Activated naive CD4-positive, alpha-beta T cell treated with anti-CD3 and anti-CD28 coated beads for 36 hours (primary cell): ENCODE measurements around the gene MFSD2A. TPM values are rescaled to one million over a fixed set of nuclear protein-coding genes. Genes with fewer than 3 reads are reported as not detected.
"Not testable (repeated sequence)": the region's sequence is repeated elsewhere in the genome, so short reads cannot be mapped to it uniquely, and the experiment has no call there.

ENCODE experiments used
- CTCF ChIA-PET: fragments of 350-600 bp; sonication (Branson Sonifier 250); formaldehyde crosslinking; loops from one replicate; lab custom pipeline; 2021; ENCODE audit warnings: antibody characterized with exemption; lab: Charles Lee
- DNase-seq: peaks from one replicate; pipeline ENCODE4 v3.0.0-alpha.2; 2020
- H3K27ac Mint-ChIP-seq: one replicate; pipeline ENCODE4 v1.8.0; 2021; ENCODE audit warnings: mild to moderate bottlenecking, mixed read lengths
- H3K27me3 Mint-ChIP-seq: one replicate; pipeline ENCODE4 v1.8.0; 2021; ENCODE audit warnings: low read depth, mixed read lengths
- H3K36me3 Mint-ChIP-seq: one replicate; pipeline ENCODE4 v1.8.0; 2021; ENCODE audit warnings: low read depth, mixed read lengths
- H3K4me1 Mint-ChIP-seq: one replicate; pipeline ENCODE4 v1.8.0; 2021; ENCODE audit warnings: low read depth, mixed read lengths
- H3K4me3 Mint-ChIP-seq: one replicate; pipeline ENCODE4 v1.8.0; 2021; ENCODE audit warnings: mild to moderate bottlenecking, moderate library complexity, mixed read lengths
- H3K9me3 Mint-ChIP-seq: one replicate; pipeline ENCODE4 v1.8.0; 2021; ENCODE audit warnings: mixed read lengths
- intact Hi-C: fragments of 100-400 bp; cut with micrococcal nuclease; formaldehyde crosslinking; loops from one replicate; pipeline ENCODE4 v1.15.1; 2023
- total RNA-seq, 2 experiments: library from RNA; stranded (reverse); gene quantifications; one replicate each; pipeline ENCODE4 v1.2.3, GENCODE V29; 2021

The MFSD2A gene
- total RNA-seq = 1 to 10 TPM; 4.0 to 4.5 TPM

GRCh38 chr1:39954870-39955546 lies at the start of gene MFSD2A:
Gene MFSD2A, plus strand, starts transcription at chr1:39955145. Its CDS starts 148 bp downstream, at chr1:39955293.
- intact Hi-C loops = loop anchor here (1.0 to 5.0 kb wide), 4 partner anchors 36 to 138 kb away; partner anchors contain the start of gene TRIT1
- peak within 1 kb of the TSS; percentile 88 for H3K4me3 Mint-ChIP-seq
- peaks cover 33% of the 10 kb centered on the region for H3K4me1 Mint-ChIP-seq
- H3K27ac Mint-ChIP-seq = peak within 1 kb of the TSS; percentile 77
- H3K27me3 Mint-ChIP-seq = no peaks in the 10 kb centered on the region
- CTCF ChIA-PET = interaction anchor here (1.1 to 1.4 kb wide), 4 partner anchors 17 to 77 kb away, joined by 3 to 9 read pairs (median 5); no protein-coding TSS in a partner anchor
- H3K36me3 Mint-ChIP-seq = peaks cover 27% of the 10 kb centered on the region
- no peaks in the 10 kb centered on the region for H3K9me3 Mint-ChIP-seq
- DNase-seq = peak; percentile 89

- CTCF ChIA-PET = interaction anchor here (0.6 to 1.4 kb wide), 2 partner anchors 69 to 86 kb away, joined by 3 to 5 read pairs; no protein-coding TSS in a partner anchor
- DNase-seq = no peak
- Mint-ChIP-seq H3K36me3 (peaks cover 4% of the 10 kb centered on the region), H3K4me3 (no peak overlapping the region), H3K4me1 (peaks cover 8% of the 10 kb centered on the region), H3K27me3 (peaks cover 43% of the 10 kb centered on the region), H3K27ac (no peak overlapping the region), H3K9me3 (peaks cover 12% of the 10 kb centered on the region)
- intact Hi-C loops = no loop called here
These were observed 49.8 kb upstream of the MFSD2A start for GRCh38 chr1:39905172-39905571.

GRCh38 chr1:39907528-39908453 lies 47.2 kb upstream of the MFSD2A start:
- peaks cover 4% of the 10 kb centered on the region for H3K36me3 Mint-ChIP-seq
- H3K9me3 Mint-ChIP-seq = peaks cover 12% of the 10 kb centered on the region
- CTCF ChIA-PET = no interaction called here
- H3K27me3 Mint-ChIP-seq = peaks cover 34% of the 10 kb centered on the region
- no peak for DNase-seq
- intact Hi-C loops = no loop called here
- H3K27ac Mint-ChIP-seq = no peak overlapping the region
- peaks cover 2% of the 10 kb centered on the region for H3K4me1 Mint-ChIP-seq
- no peak overlapping the region for H3K4me3 Mint-ChIP-seq

- no peak for DNase-seq
- H3K4me3 Mint-ChIP-seq = no peak overlapping the region
- peaks cover 26% of the 10 kb centered on the region for H3K27me3 Mint-ChIP-seq
- H3K36me3 Mint-ChIP-seq = peaks cover 4% of the 10 kb centered on the region
- intact Hi-C loops = no loop called here
- H3K27ac Mint-ChIP-seq = no peak overlapping the region
- H3K4me1 Mint-ChIP-seq = no peaks in the 10 kb centered on the region
- CTCF ChIA-PET = no interaction called here
- H3K9me3 Mint-ChIP-seq = peaks cover 12% of the 10 kb centered on the region
These were observed 46.4 kb upstream of the MFSD2A start for GRCh38 chr1:39908534-39908933.

DNA sequence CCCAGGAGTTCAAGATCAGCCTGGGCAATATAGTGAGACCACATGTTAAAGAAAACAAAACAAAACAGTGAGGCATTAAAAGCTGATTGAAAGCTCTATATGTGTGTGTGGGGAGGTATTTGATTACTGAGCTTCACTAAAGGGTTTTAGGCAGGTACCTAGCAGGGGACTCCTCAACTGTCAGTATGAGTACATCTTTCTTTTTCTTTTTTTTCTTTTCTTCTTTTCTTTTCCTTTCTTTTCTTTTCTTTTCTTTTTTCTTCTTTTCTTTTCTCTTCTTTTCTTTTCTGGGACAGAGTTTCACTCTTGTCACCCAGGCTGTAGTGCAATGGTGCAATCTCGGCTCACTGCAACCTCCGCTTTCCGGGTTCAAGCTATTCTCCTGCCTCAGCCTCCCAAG lies 44.7 kb upstream of the MFSD2A start:
- H3K27ac Mint-ChIP-seq = no peak overlapping the region
- no peaks in the 10 kb centered on the region for H3K4me1 Mint-ChIP-seq
- H3K36me3 Mint-ChIP-seq = peaks cover 4% of the 10 kb centered on the region
- no peak overlapping the region for H3K4me3 Mint-ChIP-seq
- peaks cover 20% of the 10 kb centered on the region for H3K27me3 Mint-ChIP-seq
- CTCF ChIA-PET = interaction anchor here (0.7 to 2.2 kb wide), 2 partner anchors 8 to 42 kb away, joined by 3 to 7 read pairs; partner anchors contain the start of gene MYCL
- no peak for DNase-seq
- H3K9me3 Mint-ChIP-seq = peaks cover 12% of the 10 kb centered on the region
- intact Hi-C loops = no loop called here

GRCh38 chr1:39913136-39913535 lies 41.8 kb upstream of the MFSD2A start:
- H3K27ac Mint-ChIP-seq, H3K27me3 Mint-ChIP-seq, intact Hi-C loops, H3K4me1 Mint-ChIP-seq, CTCF ChIA-PET, H3K36me3 Mint-ChIP-seq, DNase-seq, H3K9me3 Mint-ChIP-seq, H3K4me3 Mint-ChIP-seq: not testable (repeated sequence)

- no peak overlapping the region for H3K4me3 Mint-ChIP-seq
- intact Hi-C loops = no loop called here
- no peaks in the 10 kb centered on the region for H3K9me3 Mint-ChIP-seq
These were observed 39.3 kb upstream of the MFSD2A start for GRCh38 chr1:39915499-39916129.

GRCh38 chr1:39917825-39918224 lies 37.1 kb upstream of the MFSD2A start:
- Mint-ChIP-seq H3K36me3 (no peaks in the 10 kb centered on the region), H3K27ac (no peak overlapping the region), H3K9me3 (no peaks in the 10 kb centered on the region), H3K4me1 (peaks cover 2% of the 10 kb centered on the region), H3K27me3 (no peaks in the 10 kb centered on the region), H3K4me3 (no peak overlapping the region)
- CTCF ChIA-PET = interaction anchor here (0.9 to 9.3 kb wide), 3 partner anchors 20 to 116 kb away, joined by 3 to 182 read pairs (median 42); no protein-coding TSS in a partner anchor
- intact Hi-C loops = loop anchor here (2.0 kb wide), 1 partner anchor 37 kb away; the partner anchor contains the start of gene MFSD2A
- DNase-seq = no peak

More at GRCh38 chr1:39915499-39916129, 39.3 kb upstream of the MFSD2A start:
- peaks cover 2% of the 10 kb centered on the region for H3K4me1 Mint-ChIP-seq
- CTCF ChIA-PET = interaction anchor here (0.6 to 9.3 kb wide), 5 partner anchors 13 to 1219 kb away, joined by 3 to 182 read pairs (median 4); no protein-coding TSS in a partner anchor
- no peak overlapping the region for H3K27ac Mint-ChIP-seq
- DNase-seq = no peak
- no peaks in the 10 kb centered on the region for H3K36me3 Mint-ChIP-seq
- no peaks in the 10 kb centered on the region for H3K27me3 Mint-ChIP-seq

- no peaks in the 10 kb centered on the region for H3K27me3 Mint-ChIP-seq
- intact Hi-C loops = loop anchor here (1.0 to 2.0 kb wide), 4 partner anchors 35 to 113 kb away; partner anchors contain the start of gene MFSD2A
- no peaks in the 10 kb centered on the region for H3K9me3 Mint-ChIP-seq
- peaks cover 2% of the 10 kb centered on the region for H3K4me1 Mint-ChIP-seq
- DNase-seq = peak; percentile 61
- H3K4me3 Mint-ChIP-seq = no peak overlapping the region
- no peaks in the 10 kb centered on the region for H3K36me3 Mint-ChIP-seq
- no peak overlapping the region for H3K27ac Mint-ChIP-seq
- CTCF ChIA-PET = interaction anchor here (0.6 to 9.3 kb wide), 33 partner anchors 9 to 419 kb away, joined by 3 to 182 read pairs (median 5); partner anchors contain the start of genes MFSD2A and MYCL
These were observed 35.4 kb upstream of the MFSD2A start for GRCh38 chr1:39919545-39919944.

DNA sequence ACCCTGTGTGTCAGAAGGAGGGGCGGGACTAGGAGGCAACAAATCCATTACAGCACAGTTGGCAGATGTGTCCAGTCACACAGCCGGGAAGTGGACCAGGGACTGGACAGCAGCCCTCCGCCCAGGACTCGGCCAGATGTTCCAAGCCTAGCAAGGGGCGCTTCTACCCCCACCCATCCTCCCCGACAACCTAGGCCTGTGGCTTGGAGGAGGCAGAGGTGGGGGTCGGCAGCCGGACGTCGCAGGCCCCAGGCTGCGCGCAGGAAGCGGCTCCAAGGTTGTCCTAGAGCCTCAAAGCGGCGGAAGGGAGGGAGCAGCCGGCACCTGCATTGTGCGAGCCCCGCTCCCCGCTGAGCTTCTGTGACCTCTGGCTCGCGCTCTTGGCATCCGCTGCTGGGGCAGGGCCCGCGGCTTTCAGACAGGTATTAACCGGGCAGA lies 32.7 kb upstream of the MFSD2A start:
- CTCF ChIA-PET = interaction anchor here (1.8 to 9.3 kb wide), 2 partner anchors 20 to 49 kb away, joined by 5 to 182 read pairs; partner anchors contain the start of gene MYCL
- no peaks in the 10 kb centered on the region for H3K27me3 Mint-ChIP-seq
- H3K4me3 Mint-ChIP-seq = no peak overlapping the region
- no peak overlapping the region for H3K27ac Mint-ChIP-seq
- intact Hi-C loops = no loop called here
- no peak for DNase-seq
- H3K36me3 Mint-ChIP-seq = no peaks in the 10 kb centered on the region
- no peaks in the 10 kb centered on the region for H3K9me3 Mint-ChIP-seq
- peaks cover 2% of the 10 kb centered on the region for H3K4me1 Mint-ChIP-seq

GRCh38 chr1:39925721-39926342 lies 29.1 kb upstream of the MFSD2A start:
- no peaks in the 10 kb centered on the region for H3K4me1 Mint-ChIP-seq
- no peak for DNase-seq
- H3K27ac Mint-ChIP-seq = no peak overlapping the region
- H3K4me3 Mint-ChIP-seq = no peak overlapping the region
- intact Hi-C loops = no loop called here
- H3K36me3 Mint-ChIP-seq = no peaks in the 10 kb centered on the region
- H3K27me3 Mint-ChIP-seq = no peaks in the 10 kb centered on the region
- H3K9me3 Mint-ChIP-seq = no peaks in the 10 kb centered on the region
- CTCF ChIA-PET = interaction anchor here (0.9 to 2.7 kb wide), 3 partner anchors 49 to 112 kb away, joined by 3 to 11 read pairs (median 6); no protein-coding TSS in a partner anchor
